Keratinocyte (primary cell): ENCODE measurements around the gene PLSCR1. TPM values are rescaled to one million over a fixed set of nuclear protein-coding genes. Genes with fewer than 3 reads are reported as not detected.

Source experiments
- DNase-seq: peaks from one replicate; pipeline ENCODE4 v3.0.0-alpha.2; 2011; ENCODE audit warnings: low read depth, missing footprints, low spot score
- FAIRE-seq: peaks from 2 replicates; lab custom pipeline; 2011; peaks lifted over from hg19 to GRCh38; lab: Jason Lieb, UNC
- H2AFZ ChIP-seq: 2 replicates; pipeline ENCODE4 v1.6.0; 2012; ENCODE audit warnings: low read length, control low read depth, inconsistent platforms; ENCODE audit not compliant: control insufficient read depth
- H3K27ac ChIP-seq: 2 replicates; pipeline ENCODE4 v1.5.1; 2011; ENCODE audit warnings: low read length; ENCODE audit not compliant: control insufficient read depth, insufficient read depth
- H3K27me3 ChIP-seq: 3 replicates; pipeline ENCODE4 v1.6.0; 2011; ENCODE audit warnings: low read length; ENCODE audit not compliant: control insufficient read depth, insufficient read depth; ENCODE audit errors: extremely low read depth
- H3K36me3 ChIP-seq, 2 experiments: 2 replicates in 1 of 2; 3 replicates in 1 of 2; pipeline ENCODE4 v1.5.1; 2011; ENCODE audit warnings: low read length in 2 of 2, mild to moderate bottlenecking in 1 of 2; ENCODE audit not compliant: control insufficient read depth in 2 of 2, insufficient read depth in 2 of 2; ENCODE audit errors: extremely low read depth in 1 of 2
- H3K4me1 ChIP-seq: 3 replicates; pipeline ENCODE4 v1.5.1; 2011; ENCODE audit warnings: low read length; ENCODE audit not compliant: control insufficient read depth, insufficient read depth; ENCODE audit errors: extremely low read depth
- H3K4me2 ChIP-seq: 3 replicates; pipeline ENCODE4 v1.6.0; 2011; ENCODE audit warnings: low read depth, low read length; ENCODE audit not compliant: control insufficient read depth, insufficient read depth; ENCODE audit errors: extremely low read depth
- H3K4me3 ChIP-seq, 3 experiments: fragments of 200-600 bp in 1 of 3; sonication (generic) in 1 of 3; 2 replicates in 2 of 3; 3 replicates in 1 of 3; pipeline ENCODE4 v1.5.1; 2011 to 2016; ENCODE audit warnings: low read length in 3 of 3, mild to moderate bottlenecking in 3 of 3, control low read depth in 2 of 3, inconsistent platforms in 1 of 3, low read depth in 1 of 3, mixed read lengths in 1 of 3, mixed run types in 1 of 3, moderate library complexity in 1 of 3; ENCODE audit not compliant: control insufficient read depth in 2 of 3, insufficient read depth in 2 of 3; ENCODE audit errors: extremely low read depth in 1 of 3
- H3K79me2 ChIP-seq: 2 replicates; pipeline ENCODE4 v1.6.0; 2012; ENCODE audit warnings: low read length; ENCODE audit not compliant: control insufficient read depth, insufficient read depth
- H3K9ac ChIP-seq: 3 replicates; pipeline ENCODE4 v1.6.0; 2011; ENCODE audit warnings: low read length; ENCODE audit not compliant: control insufficient read depth, insufficient read depth; ENCODE audit errors: extremely low read depth
- H3K9me1 ChIP-seq: 3 replicates; pipeline ENCODE4 v1.6.0; 2011; ENCODE audit warnings: low read length; ENCODE audit not compliant: control insufficient read depth, insufficient read depth; ENCODE audit errors: extremely low read depth
- H3K9me3 ChIP-seq: 2 replicates; pipeline ENCODE4 v1.5.1; 2012; ENCODE audit warnings: low read depth, low read length; ENCODE audit not compliant: control insufficient read depth
- H4K20me1 ChIP-seq: 3 replicates; pipeline ENCODE4 v1.6.0; 2011; ENCODE audit warnings: low read length; ENCODE audit not compliant: control insufficient read depth, insufficient read depth; ENCODE audit errors: extremely low read depth
- CTCF ChIP-seq, 3 experiments: IDR thresholded peaks in 1 of 3; conservative IDR thresholded peaks in 1 of 3; optimal IDR thresholded peaks in 1 of 3; 2 replicates in 2 of 3; 3 replicates in 1 of 3; pipeline versions ENCODE3 to v1.5.1; 2011; ENCODE audit warnings: low read length in 3 of 3, mild to moderate bottlenecking in 3 of 3, moderate library complexity in 2 of 3, control low read depth in 1 of 3, inconsistent platforms in 1 of 3; ENCODE audit not compliant: insufficient read depth in 2 of 3; ENCODE audit errors: extremely low read depth in 1 of 3
- EZH2 ChIP-seq: IDR thresholded peaks from one replicate; pipeline ENCODE4 v1.6.1; 2012; ENCODE audit warnings: inconsistent platforms, mild to moderate bottlenecking, low read length, moderate library complexity
- dilution Hi-C: fragments of 300-500 bp; cut with MboI; formaldehyde crosslinking; loops from one replicate; pipeline ENCODE4 v1.7.0; 2020; ENCODE audit warnings: low sequenced_read_pairs; ENCODE audit not compliant: extremely low pct_ligation_motif_present
- polyA plus RNA-seq, 5 experiments: library from polyadenylated mRNA; depleted of rRNA in 3 of 5; stranded (reverse) in 3 of 5; stranded (forward) in 1 of 5; unstranded in 1 of 5; fragments of >200 nt; gene quantifications; 1 replicate in 1 of 5; 2 replicates in 3 of 5; 3 replicates in 1 of 5; pipeline versions ENCODE4 v1.2.1 to v1.2.3, GENCODE V29; 2011 to 2012; ENCODE audit warnings: missing spikeins in 2 of 5, low read depth in 1 of 5, low replicate concordance in 1 of 5

The PLSCR1 gene
- polyA plus RNA-seq, 1 donor (not counting 4 experiments of a cell fraction or from before 2014, with no cell fraction given) = 77.6 TPM

GRCh38 chr3:146575636-146576035 is 31.2 kb upstream of the PLSCR1 start:
- Histone ChIP-seq H3K9me3 (no peaks in the 10 kb centered on the region), H3K4me3 (no peak overlapping the region), H2AFZ (no peak overlapping the region), H3K36me3 (no peaks in the 10 kb centered on the region), H3K27ac (no peak overlapping the region), H3K4me2 (no peak overlapping the region), H3K27me3 (no peaks in the 10 kb centered on the region), H3K4me1 (peaks cover 6% of the 10 kb centered on the region), H3K79me2 (no peaks in the 10 kb centered on the region), H4K20me1 (no peaks in the 10 kb centered on the region), H3K9me1 (no peaks in the 10 kb centered on the region), H3K9ac (no peak overlapping the region)
- TF ChIP-seq CTCF (optimal IDR thresholded peaks at IDR 0.05 in 1 of 3, IDR thresholded peaks at IDR 0.05 in 1 of 3, conservative IDR thresholded peaks at IDR 0.05 in 1 of 3; ENCODE audit: extremely low read depth in 1 of 3, insufficient read depth in 2 of 3, low read length in 3 of 3) (no peak), EZH2 (no peak)
- no peak for FAIRE-seq
- dilution Hi-C loops = no loop called here
- DNase-seq = no peak

DNA sequence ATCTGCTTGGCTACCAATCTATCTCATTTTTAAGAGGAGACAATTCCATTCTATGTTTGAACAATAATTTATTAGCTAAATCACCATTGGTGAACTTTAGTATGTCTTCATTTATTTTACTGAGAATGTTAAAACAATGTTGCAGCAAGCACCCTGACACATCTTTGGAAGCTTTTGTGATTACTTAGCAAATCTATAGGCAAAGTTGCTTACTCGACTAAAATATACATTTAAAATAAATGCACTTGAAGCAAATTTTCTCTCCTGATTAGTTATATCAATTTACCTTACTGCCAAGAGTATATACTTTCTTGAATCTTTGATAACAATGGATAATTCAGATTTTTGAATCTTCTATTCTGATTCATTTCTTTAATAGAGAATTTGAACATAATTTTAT is 29.8 kb upstream of the PLSCR1 start:
- no peak overlapping the region for H3K4me2 ChIP-seq

More for the DNA sequence above, 29.8 kb upstream of the PLSCR1 start:
- no peak for TF ChIP-seq EZH2
- TF ChIP-seq CTCF (optimal IDR thresholded peaks at IDR 0.05 in 1 of 3, IDR thresholded peaks at IDR 0.05 in 1 of 3, conservative IDR thresholded peaks at IDR 0.05 in 1 of 3; ENCODE audit: extremely low read depth in 1 of 3, insufficient read depth in 2 of 3, low read length in 3 of 3) = no peak
- Histone ChIP-seq H3K27me3 (no peaks in the 10 kb centered on the region), H4K20me1 (no peaks in the 10 kb centered on the region), H3K27ac (no peak overlapping the region), H2AFZ (no peak overlapping the region), H3K4me1 (no peaks in the 10 kb centered on the region), H3K4me3 (no peak overlapping the region), H3K9me3 (no peaks in the 10 kb centered on the region), H3K79me2 (no peaks in the 10 kb centered on the region), H3K9ac (no peak overlapping the region), H3K9me1 (no peaks in the 10 kb centered on the region), H3K36me3 (no peaks in the 10 kb centered on the region)
- no peak for FAIRE-seq
- dilution Hi-C loops = no loop called here
- no peak for DNase-seq
